T-cell (primary cell): ENCODE results near the gene YTHDF1. TPM values are rescaled to one million over a fixed set of nuclear protein-coding genes. Genes with fewer than 3 reads are reported as not detected.

ENCODE experiments used
- ATAC-seq, 4 experiments: fragments of 200-7000 bp in 3 of 4; fragments of 150-1000 bp in 1 of 4; cut with Tn5 transposase; replicated peaks in 1 of 4; 1 replicate in 3 of 4; 2 replicates in 1 of 4; pipeline ENCODE4 v1.10.0; 2021; ENCODE audit warnings: moderate library complexity in 3 of 4, mild to moderate bottlenecking in 2 of 4, moderate number of reproducible peaks in 1 of 4
- CTCF ChIA-PET, 2 donors: fragments of 300-600 bp; sonication (Branson Sonifier 250); formaldehyde crosslinking; loops; one replicate each; lab custom pipeline; 2022; ENCODE audit warnings: antibody characterized with exemption in 2 of 2; lab: Charles Lee
- POLR2A ChIA-PET, 2 donors: fragments of 300-600 bp; sonication (Branson Sonifier 250); formaldehyde crosslinking; loops; one replicate each; lab custom pipeline; 2022; ENCODE audit warnings: antibody characterized with exemption in 2 of 2; lab: Charles Lee
- DNase-seq, 35 experiments: peaks; one replicate each; pipeline versions ENCODE4 v3.0.0 to v3.0.0-alpha.2; 2013 to 2023
- H3K27ac ChIP-seq: one replicate; pipeline ENCODE4 v1.5.1; 2013; ENCODE audit warnings: low read length
- H3K27me3 ChIP-seq, 2 experiments: replicated peaks in 1 of 2; 1 replicate in 1 of 2; 2 replicates in 1 of 2; pipeline versions ENCODE4 v1.6.1 to v1.7.0; 2013; ENCODE audit warnings: low read length in 1 of 2, mixed read lengths in 1 of 2; ENCODE audit not compliant: control insufficient read depth in 2 of 2, insufficient read depth in 2 of 2; ENCODE audit errors: extremely low read depth in 1 of 2
- H3K36me3 ChIP-seq, 2 donors: 1 replicate in 1 of 2; 2 replicates in 1 of 2; pipeline versions ENCODE4 v1.6.1 to v1.7.0; 2013; ENCODE audit warnings: low read length in 1 of 2; ENCODE audit not compliant: control insufficient read depth in 2 of 2, insufficient read depth in 1 of 2; ENCODE audit errors: extremely low read depth in 1 of 2
- H3K4me1 ChIP-seq, 2 experiments: 1 replicate in 1 of 2; 2 replicates in 1 of 2; pipeline versions ENCODE4 v1.6.1 to v1.7.0; 2013; ENCODE audit warnings: low read length in 2 of 2, mixed read lengths in 1 of 2; ENCODE audit not compliant: insufficient read depth in 2 of 2, control insufficient read depth in 1 of 2; ENCODE audit errors: extremely low read depth in 1 of 2
- H3K4me3 ChIP-seq, 2 donors: 1 replicate in 1 of 2; 2 replicates in 1 of 2; pipeline versions ENCODE4 v1.5.1 to v1.7.0; 2013; ENCODE audit warnings: mild to moderate bottlenecking in 2 of 2, low read length in 1 of 2, moderate library complexity in 1 of 2; ENCODE audit not compliant: control insufficient read depth in 1 of 2; ENCODE audit errors: extremely low read depth in 1 of 2
- H3K9me3 ChIP-seq: 2 replicates; pipeline ENCODE4 v1.7.0; 2013
- H3K27ac Mint-ChIP-seq, 2 donors: one replicate each; pipeline ENCODE4 v1.8.0; 2020 to 2021; ENCODE audit warnings: mild to moderate bottlenecking in 2 of 2, mixed read lengths in 2 of 2
- H3K27me3 Mint-ChIP-seq, 2 donors: one replicate each; pipeline ENCODE4 v1.8.0; 2021 to 2022; ENCODE audit warnings: mixed read lengths in 2 of 2
- H3K36me3 Mint-ChIP-seq: one replicate; pipeline ENCODE4 v1.8.0; 2021; ENCODE audit warnings: mixed read lengths
- H3K4me1 Mint-ChIP-seq, 3 donors: one replicate each; pipeline ENCODE4 v1.8.0; 2020 to 2022; ENCODE audit warnings: mixed read lengths in 3 of 3, mild to moderate bottlenecking in 1 of 3
- H3K4me3 Mint-ChIP-seq, 3 donors: one replicate each; pipeline ENCODE4 v1.8.0; 2020 to 2022; ENCODE audit warnings: mild to moderate bottlenecking in 3 of 3, mixed read lengths in 3 of 3, moderate library complexity in 3 of 3
- H3K9me3 Mint-ChIP-seq, 3 donors: one replicate each; pipeline ENCODE4 v1.8.0; 2020 to 2022; ENCODE audit warnings: mixed read lengths in 3 of 3
- WGBS: methylation state at CpG from one replicate; pipeline ENCODE4 v1.1.5; 2013; ENCODE audit warnings: missing lambda C conversion rate; ENCODE audit not compliant: insufficient coverage; 5-methylcytosine and 5-hydroxymethylcytosine counted together
- total RNA-seq, 35 experiments: library from RNA in 6 of 35; stranded (reverse) in 6 of 35; fragments of 120-200 nt in 1 of 35; gene quantifications; one replicate each; pipeline versions ENCODE4 v1.2.1 to v1.2.4 and lab custom pipeline; 2013 to 2026

YTHDF1 gene
- total RNA-seq, 5 donors from 2014 or later (not counting 1 experiment from before 2014, with no cell fraction given) = 36.7 to 44.5 (median 42.2) TPM

DNA sequence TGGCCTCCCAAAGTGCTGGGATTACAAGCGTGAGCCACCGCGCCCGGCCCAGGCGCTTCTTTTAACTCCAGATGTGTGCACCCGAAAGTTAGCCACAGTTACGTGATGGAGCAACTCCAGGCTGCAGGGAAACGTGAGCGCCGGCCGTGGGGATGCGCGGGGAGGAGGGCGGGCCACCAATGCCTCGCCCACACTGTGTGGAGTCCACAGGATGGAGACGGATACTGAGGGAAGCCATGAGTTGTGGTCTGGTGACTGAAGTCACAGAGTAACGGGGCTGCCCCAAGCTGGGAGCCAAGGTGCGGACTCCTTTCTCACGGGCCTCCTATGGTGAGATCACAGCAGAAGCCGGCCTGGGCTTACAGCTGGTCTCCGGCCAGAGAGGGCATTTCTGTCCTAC lies 23.2 kb downstream of the YTHDF1 start:
- Mint-ChIP-seq H3K4me3 (no peak overlapping the region), H3K9me3 (no peaks in the 10 kb centered on the region), H3K27ac (no peak overlapping the region), H3K36me3 (peaks cover 21% of the 10 kb centered on the region), H3K4me1 (peaks cover 15 to 16% (median 15%) of the 10 kb centered on the region in 3 donors), H3K27me3 (no peaks in the 10 kb centered on the region)
- Histone ChIP-seq H3K4me1 (peaks cover 0 to 3% of the 10 kb centered on the region in 2 experiments), H3K27me3 (no peaks in the 10 kb centered on the region), H3K36me3 (peaks cover 4 to 24% of the 10 kb centered on the region in 2 donors), H3K9me3 (no peaks in the 10 kb centered on the region), H3K27ac (no peak overlapping the region), H3K4me3 (no peak overlapping the region)
- 95% methylated on average over 21 of the region's 21 CpGs for WGBS
- CTCF ChIA-PET = no interaction called here
- ATAC-seq = no peak
- no peak for DNase-seq
- POLR2A ChIA-PET = no interaction called here

DNA sequence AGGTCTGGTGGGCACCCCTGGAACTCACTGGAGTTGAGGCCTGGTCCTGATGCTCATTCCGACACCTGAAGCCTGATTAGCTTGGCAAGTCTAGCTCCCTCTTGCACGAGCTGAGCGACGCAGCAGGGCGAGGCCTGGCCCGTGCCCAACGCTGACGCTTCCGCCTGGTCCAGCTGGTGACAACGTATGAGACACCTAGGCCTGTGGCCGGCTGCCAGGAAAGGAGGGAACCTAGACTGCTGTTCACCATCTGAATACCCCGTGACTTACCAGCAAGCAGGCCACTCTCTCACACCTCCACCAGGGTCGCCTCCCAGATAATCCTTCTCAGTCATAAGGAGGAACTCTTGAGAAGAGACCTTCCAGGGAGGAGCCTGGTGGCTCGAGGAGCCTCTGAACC lies 24.5 kb downstream of the YTHDF1 start:
- Mint-ChIP-seq H3K4me3 (no peak overlapping the region), H3K4me1 (peaks cover 2 to 4% (median 4%) of the 10 kb centered on the region in 3 donors), H3K27me3 (no peaks in the 10 kb centered on the region), H3K36me3 (peaks cover 17% of the 10 kb centered on the region), H3K9me3 (no peaks in the 10 kb centered on the region), H3K27ac (no peak overlapping the region)
- 87% methylated on average over 13 of the region's 14 CpGs for WGBS
- CTCF ChIA-PET = no interaction called here
- Histone ChIP-seq H3K4me1 (peaks cover 0 to 3% of the 10 kb centered on the region in 2 experiments), H3K4me3 (no peak overlapping the region), H3K27ac (no peak overlapping the region), H3K36me3 (peaks cover 4 to 12% of the 10 kb centered on the region in 2 donors), H3K9me3 (no peaks in the 10 kb centered on the region), H3K27me3 (no peaks in the 10 kb centered on the region)
- ATAC-seq (no peak), DNase-seq (no peak)
- POLR2A ChIA-PET = no interaction called here

- WGBS = 94% methylated on average over 20 of the region's 20 CpGs
- CTCF ChIA-PET = no interaction called here
- DNase-seq (no peak), ATAC-seq (no peak)
- peaks cover 0 to 3% of the 10 kb centered on the region in 2 experiments for H3K4me1 ChIP-seq
- no peak overlapping the region for H3K4me3 Mint-ChIP-seq
- no peaks in the 10 kb centered on the region for H3K9me3 ChIP-seq
- H3K4me1 Mint-ChIP-seq = peaks cover 0 to 2% (median 0%) of the 10 kb centered on the region in 3 donors
- H3K27me3 ChIP-seq = no peaks in the 10 kb centered on the region
- POLR2A ChIA-PET = no interaction called here
- no peaks in the 10 kb centered on the region for H3K27me3 Mint-ChIP-seq
- no peak overlapping the region for H3K4me3 ChIP-seq
- H3K36me3 ChIP-seq = peaks cover 4 to 10% of the 10 kb centered on the region in 2 donors
- no peak overlapping the region for H3K27ac ChIP-seq
- no peak overlapping the region for H3K27ac Mint-ChIP-seq
- H3K36me3 Mint-ChIP-seq = peaks cover 14% of the 10 kb centered on the region
- H3K9me3 Mint-ChIP-seq = no peaks in the 10 kb centered on the region
Measured at GRCh38 chr20:63190828-63191227, 25.1 kb downstream of the YTHDF1 start.

DNA sequence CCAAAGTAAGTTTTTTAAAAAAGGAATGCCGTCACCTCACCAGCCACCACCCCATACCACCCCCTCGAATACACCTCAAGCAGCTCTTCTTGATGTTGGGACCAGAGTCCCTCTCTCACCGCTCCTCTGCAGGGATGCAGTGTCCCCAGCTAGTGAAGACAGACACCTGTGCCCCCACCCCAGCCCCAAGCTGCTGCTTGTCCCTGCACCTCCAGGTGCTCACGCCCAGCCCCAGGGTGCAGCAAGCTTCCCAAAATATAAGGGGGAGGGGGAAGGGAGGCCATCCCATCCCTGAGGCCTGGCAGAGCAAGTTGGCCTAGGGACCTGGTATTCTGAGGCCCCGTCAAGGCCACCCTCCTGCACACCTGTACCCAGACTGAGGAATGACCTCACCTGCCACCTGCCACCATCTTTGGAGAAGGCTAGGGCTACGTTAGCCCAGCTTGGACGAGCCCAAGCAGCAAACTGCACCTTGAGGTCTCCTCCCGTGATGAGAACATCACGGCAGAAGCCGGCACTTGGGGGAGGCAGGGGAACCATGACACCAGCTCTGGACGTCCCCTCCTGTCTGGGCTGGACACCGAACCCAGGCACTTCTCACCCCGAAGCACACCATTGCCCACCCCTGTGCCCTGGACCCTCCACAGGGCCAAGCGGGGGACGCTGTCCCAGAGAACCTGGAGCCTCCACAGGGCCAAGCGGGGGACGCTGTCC lies 25.9 kb downstream of the YTHDF1 start:
- 81% methylated on average over 14 of the region's 17 CpGs for WGBS
- Mint-ChIP-seq H3K9me3 (no peaks in the 10 kb centered on the region), H3K4me1 (peaks cover 0 to 2% (median 0%) of the 10 kb centered on the region in 3 donors), H3K36me3 (peaks cover 6% of the 10 kb centered on the region), H3K27ac (no peak overlapping the region), H3K4me3 (no peak overlapping the region), H3K27me3 (no peaks in the 10 kb centered on the region)
- Histone ChIP-seq H3K27me3 (no peaks in the 10 kb centered on the region), H3K9me3 (no peaks in the 10 kb centered on the region), H3K4me1 (peaks cover 0 to 3% of the 10 kb centered on the region in 2 experiments), H3K4me3 (no peak overlapping the region), H3K27ac (no peak overlapping the region), H3K36me3 (peaks cover 3 to 4% of the 10 kb centered on the region in 2 donors)
- POLR2A ChIA-PET = no interaction called here
- DNase-seq (no peak), ATAC-seq (no peak)
- CTCF ChIA-PET = no interaction called here

DNA sequence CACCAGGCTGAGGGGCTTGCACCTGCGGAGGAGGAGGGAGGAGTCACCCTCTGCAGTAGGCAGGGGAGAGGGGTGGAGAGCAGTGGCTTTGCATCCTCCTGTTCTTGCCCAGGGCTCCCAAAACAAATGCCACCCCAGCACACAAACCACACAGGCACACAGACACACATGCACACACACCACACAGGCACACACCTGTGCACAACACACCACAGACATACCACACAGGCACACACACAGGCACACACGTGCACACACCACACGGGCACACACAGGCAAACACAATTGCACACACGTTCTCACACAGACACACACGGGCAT lies 26.6 kb downstream of the YTHDF1 start:
- no peak overlapping the region for H3K4me3 ChIP-seq
- POLR2A ChIA-PET = no interaction called here
- no peak overlapping the region for H3K4me3 Mint-ChIP-seq
- H3K27me3 ChIP-seq = no peaks in the 10 kb centered on the region
- H3K4me1 Mint-ChIP-seq = no peaks in the 10 kb centered on the region
- no peaks in the 10 kb centered on the region for H3K9me3 Mint-ChIP-seq
- no peak for DNase-seq
- no peak for ATAC-seq
- H3K36me3 ChIP-seq = no peaks in the 10 kb centered on the region
- 83% methylated on average over 3 of the region's 5 CpGs for WGBS
- no peaks in the 10 kb centered on the region for H3K36me3 Mint-ChIP-seq
- peaks cover 0 to 3% of the 10 kb centered on the region in 2 experiments for H3K4me1 ChIP-seq
- no peaks in the 10 kb centered on the region for H3K27me3 Mint-ChIP-seq
- CTCF ChIA-PET = no interaction called here
- no peak overlapping the region for H3K27ac ChIP-seq
- H3K9me3 ChIP-seq = no peaks in the 10 kb centered on the region
- H3K27ac Mint-ChIP-seq = no peak overlapping the region

DNA sequence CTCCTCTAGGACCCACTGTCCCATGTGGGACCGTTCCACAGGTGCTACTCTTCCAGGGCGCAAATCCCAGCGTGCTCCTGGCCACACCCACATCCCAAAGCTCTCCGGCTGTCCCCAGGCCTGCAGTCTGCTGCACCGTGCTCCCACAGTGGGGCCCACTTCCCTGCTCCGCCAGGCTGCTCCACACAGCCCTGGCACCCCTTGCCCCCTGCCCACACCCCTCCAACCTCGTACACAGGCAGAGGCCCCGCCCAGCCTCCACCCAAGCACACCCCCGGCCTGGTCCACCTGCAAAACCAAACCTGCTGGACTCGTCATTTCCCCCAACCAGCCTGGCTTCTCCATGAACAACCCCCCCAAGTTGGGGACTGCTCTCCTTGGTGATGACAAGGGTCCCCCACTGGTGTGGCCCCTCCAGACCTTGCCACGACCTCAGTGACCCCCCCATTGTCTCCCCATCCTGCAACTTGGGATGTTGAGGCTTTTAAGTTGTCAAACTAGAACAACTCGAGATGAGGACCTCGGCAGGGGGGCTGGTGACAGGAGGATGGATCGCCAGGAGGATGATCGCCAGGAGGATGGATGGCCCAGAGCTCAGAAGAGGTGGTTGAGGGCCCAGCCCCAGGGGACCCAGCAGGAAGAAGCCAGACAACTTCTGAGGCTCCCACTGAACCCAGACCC lies 27.1 kb downstream of the YTHDF1 start:
- H3K27me3 Mint-ChIP-seq = no peaks in the 10 kb centered on the region
- DNase-seq (no peak), ATAC-seq (no peak)
- WGBS = 72% methylated on average over 13 of the region's 15 CpGs
- no peak overlapping the region for H3K27ac Mint-ChIP-seq
- no peak overlapping the region for H3K4me3 ChIP-seq
- H3K27me3 ChIP-seq = peaks cover 0 to under 1% of the 10 kb centered on the region in 2 experiments
- POLR2A ChIA-PET = no interaction called here
- peaks cover 0 to 3% of the 10 kb centered on the region in 2 experiments for H3K4me1 ChIP-seq
- no peak overlapping the region for H3K27ac ChIP-seq
- no peaks in the 10 kb centered on the region for H3K36me3 ChIP-seq
- H3K4me3 Mint-ChIP-seq = no peak overlapping the region
- H3K4me1 Mint-ChIP-seq = no peaks in the 10 kb centered on the region
- H3K9me3 Mint-ChIP-seq = no peaks in the 10 kb centered on the region
- H3K9me3 ChIP-seq = no peaks in the 10 kb centered on the region
- no peaks in the 10 kb centered on the region for H3K36me3 Mint-ChIP-seq
- CTCF ChIA-PET = no interaction called here
